Raji (cell line): Measurements from ENCODE around the gene GUCA2A.

Experiments used
- POLR2A ChIP-seq: IDR thresholded peaks from 2 replicates; pipeline ENCODE4 v1.6.1; 2011; ENCODE audit warnings: low read depth, low read length, control low read depth; ENCODE audit not compliant: insufficient read depth

The GUCA2A gene

DNA sequence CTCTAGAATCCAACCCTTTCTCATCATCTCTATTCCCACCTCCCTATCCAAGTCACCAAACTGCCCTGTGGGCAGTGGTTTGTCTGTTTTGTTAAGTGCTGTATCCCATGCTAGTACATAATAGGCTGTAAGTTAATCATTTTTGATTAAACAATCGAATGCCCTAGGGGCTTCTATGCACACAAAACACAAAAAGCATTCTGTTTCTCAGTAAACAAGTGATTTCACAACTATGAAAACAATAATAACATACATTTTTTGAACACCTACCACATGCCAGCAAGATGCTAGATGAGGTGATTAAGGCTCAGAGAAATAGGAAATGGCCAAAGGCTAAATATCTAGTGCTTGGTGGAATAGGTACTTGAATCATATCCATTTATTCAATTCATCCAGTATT, 16.4 kb downstream of the GUCA2A start:
- no peak for TF ChIP-seq POLR2A

DNA sequence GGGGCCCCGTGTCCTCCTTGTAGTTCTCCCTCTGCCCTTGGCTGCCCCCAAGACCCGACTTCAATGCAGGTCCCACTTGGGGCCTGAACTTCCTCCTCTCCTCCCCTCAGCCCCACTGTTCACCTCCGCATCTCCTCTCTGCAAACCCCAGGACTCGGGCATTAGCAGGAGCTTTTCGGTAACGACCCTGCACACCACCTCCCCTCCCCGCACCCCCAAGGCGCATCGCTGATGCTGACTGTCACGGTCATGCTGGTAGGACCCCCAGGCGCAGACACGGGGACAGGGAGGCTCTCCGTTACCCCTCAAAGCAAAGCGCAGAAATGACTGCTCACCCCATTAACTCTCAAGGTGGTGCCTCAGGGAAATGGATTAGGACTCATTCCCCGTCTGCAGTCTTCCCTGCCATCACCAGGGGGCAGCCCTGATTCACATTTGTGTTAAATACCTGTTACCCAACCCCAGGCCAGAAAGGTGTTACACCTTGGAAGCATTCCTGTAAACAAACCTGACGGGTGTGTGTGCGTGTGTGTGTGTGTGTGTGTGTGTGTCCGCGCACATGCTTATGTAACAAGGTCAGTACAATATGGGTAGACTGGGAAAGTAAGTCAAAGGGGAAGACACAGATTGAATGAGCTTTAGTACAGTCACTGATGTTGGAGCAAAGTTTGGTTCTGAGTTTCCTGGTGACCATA, 17.8 kb downstream of the GUCA2A start:
- TF ChIP-seq POLR2A, result no peak

DNA sequence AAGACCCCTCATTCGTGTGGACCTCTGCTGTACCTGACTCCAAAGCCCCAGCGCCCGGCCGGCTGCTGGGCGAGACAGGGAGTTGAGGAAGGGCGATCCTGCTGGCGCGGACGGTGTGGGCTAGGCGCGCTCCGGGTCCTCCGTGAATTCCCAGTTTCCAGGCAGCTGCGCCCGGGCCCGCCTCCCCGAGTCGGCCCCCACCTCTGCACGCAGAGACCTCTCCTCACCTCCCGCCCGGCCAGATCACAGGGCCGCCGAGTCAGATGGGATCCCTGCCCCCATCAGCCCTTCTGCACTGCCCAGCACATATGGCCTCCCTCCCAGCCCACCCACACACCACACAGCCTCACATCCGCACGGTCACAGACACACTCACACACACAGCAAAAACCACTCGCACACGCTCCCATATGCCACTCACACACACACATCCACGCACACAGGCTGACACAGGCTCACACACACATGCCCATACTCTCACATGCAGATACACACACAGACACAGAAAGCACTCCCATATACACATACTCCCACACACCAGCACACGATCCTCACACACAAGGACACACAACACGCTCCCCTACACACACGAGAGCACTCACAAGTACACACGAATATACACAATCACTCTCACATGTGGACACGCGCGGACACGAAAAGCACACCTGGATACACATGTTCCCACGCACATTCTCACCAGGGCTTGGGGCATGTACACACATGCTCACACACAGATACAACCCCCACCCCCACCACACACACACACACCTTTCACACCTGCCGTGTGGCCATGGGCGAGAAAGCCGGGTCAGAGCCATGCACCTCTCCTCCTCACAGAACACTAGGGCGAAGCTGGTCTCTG, 18.6 kb downstream of the GUCA2A start:
- TF ChIP-seq POLR2A, result no peak

DNA sequence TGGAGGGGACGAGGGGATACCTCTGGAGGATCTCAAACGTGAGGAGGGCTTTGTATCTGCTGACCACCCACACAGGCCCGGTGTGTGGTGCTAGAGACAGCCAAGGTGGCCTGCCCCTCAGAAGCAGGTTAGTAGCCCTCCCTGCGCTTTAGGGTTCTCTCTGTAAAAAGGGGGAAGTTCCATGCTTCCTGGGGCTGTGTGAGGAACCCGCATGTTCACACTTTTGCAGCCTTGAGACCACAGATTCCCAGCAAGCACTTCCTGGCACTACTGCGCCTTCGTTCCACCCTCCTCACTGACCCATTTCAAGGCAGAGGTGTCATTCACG, 19.2 kb downstream of the GUCA2A start:
- no peak for TF ChIP-seq POLR2A

DNA sequence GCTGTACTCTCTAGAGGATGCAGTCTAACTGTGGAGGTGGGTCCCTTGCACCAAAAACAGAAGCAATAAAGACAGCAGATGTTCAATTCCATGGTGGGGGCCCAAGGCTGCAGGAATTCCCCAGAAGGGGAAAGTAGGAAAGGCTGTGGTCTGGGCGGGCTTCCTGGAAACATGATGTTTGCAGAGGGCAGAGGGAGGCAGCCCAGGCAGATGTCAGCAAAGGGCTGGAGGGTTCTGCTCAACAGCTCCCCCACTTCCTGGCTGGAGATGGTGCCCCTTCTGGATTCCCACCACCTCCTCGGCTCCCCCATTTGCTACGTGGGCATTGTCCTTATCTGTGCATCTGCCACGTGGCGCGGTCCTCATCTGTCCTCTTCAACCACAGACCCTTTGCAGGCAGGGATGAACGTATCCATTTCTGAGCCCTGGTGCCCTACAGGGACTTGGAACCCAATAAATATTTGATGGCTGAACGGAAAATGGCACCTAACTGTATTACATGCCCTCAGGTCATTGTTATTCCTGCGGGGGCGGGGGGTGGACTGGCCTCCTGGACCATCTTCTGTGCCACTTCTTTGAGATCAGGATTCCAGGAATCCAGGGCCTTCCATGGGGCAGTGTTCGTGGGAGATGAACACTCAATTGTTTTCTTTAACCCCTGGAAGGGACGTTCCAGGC, 19.7 kb downstream of the GUCA2A start:
- TF ChIP-seq POLR2A, result no peak

DNA sequence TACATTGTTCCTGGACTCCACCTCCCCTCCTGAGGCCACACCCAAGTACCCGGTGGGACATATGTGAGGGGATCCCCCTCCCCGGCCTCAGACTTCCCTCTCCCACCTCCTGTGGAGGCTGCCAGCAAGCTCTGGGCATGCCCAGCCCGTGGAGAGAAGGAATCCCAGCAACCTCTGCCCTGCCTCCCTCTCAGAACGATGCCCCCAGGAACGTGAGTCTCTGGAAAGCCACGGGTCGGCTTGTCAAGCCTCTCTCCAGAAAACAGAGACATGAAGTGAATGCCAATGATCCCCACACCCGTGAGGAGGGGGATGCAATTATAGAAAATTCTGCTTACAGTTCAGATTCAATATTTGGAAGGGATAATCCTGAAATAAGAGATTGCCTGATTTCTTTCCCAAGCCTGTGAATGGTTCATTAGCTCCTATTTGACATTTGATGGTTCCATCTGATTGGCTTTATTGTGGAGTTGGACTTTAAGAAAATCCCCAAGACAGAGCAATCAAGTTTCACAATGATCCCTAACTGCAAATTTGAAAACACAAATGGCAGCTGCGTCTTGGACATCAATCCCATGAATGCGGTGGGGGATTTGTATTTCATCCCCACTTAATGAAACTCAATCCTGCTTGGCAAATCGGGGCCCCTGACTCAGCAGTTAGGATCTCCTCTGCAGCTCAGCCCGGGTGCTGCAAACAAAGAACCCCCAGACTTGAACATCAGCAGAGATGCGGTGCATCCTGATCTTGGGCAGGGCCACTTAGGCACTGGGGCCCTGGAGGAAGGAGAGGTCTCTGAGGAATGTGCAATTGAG, 20.4 kb downstream of the GUCA2A start:
- TF ChIP-seq POLR2A, result no peak

DNA sequence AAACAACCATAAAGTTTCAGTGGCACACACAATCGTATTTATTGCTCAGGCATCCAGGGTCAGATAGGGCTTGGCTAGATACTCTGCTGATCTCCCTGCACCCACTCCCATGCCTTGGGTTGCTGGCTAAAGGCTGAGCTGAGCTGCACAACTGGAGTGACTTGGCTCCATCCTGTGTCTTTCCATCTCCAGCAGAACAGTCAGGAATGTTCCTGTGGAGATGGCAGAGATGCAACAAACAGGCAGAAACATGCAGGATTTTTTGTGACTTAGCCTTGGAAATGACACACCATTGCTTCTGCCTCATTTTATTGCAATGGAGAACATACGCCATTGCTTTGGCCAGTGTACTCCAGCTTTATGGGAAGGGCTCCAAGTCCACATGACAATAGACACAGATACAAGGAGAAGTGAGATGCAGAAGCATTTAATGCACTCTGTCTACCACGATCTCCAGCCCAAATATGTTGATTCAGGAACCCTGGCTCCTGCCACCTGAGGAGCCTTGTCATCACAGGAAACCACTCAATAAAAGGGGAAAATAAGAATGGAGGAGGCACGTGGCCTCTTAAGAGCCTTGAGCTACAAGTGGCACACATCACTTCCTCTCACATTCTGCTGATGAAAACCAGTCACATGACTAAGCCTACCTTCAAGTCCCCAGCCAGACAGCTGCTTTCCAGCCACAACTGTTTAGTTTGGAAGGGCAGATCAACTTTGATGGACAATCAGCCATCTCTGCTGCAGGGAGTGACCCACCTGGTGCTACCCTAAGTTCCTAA, 21.5 kb downstream of the GUCA2A start:
- TF ChIP-seq POLR2A, result no peak

DNA sequence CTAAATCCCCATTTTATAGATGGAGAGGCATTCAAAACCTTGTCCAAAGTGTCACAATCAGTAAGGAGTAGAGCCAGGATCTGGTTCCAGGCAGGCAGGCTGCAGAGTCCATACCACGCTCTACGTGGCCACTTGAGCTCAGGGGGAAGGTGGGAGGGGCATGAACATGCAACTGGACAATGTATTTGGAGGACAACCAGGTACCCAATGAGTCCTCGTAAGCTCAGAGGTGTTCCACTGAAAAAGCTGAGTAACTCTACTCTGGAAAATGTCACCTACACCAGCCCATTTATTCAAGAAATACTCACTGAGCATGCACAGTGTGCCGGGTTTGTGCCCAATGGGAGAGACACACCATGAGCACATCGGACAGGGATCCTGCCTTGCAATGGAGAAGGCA, 22.6 kb downstream of the GUCA2A start:
- TF ChIP-seq POLR2A, result no peak

DNA sequence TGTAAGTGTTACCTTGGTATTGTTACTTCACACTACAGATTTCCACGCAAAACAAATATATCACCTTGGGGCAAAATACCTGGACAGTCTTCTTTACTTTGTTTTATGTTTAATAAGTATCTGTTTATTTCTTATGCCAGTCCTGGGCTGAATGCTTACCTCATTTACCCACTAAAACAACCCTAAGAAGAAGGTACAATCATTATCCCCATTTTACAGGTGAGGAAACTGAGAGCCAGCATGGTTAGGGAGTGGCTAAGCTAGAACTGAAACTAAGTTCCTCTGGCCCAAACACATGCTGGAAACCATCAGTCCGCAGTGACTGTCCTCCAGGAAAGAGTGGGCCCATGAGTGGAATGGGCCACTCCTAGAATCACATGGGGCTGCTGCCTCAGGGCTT, 24.4 kb downstream of the GUCA2A start:
- TF ChIP-seq POLR2A, result no peak

DNA sequence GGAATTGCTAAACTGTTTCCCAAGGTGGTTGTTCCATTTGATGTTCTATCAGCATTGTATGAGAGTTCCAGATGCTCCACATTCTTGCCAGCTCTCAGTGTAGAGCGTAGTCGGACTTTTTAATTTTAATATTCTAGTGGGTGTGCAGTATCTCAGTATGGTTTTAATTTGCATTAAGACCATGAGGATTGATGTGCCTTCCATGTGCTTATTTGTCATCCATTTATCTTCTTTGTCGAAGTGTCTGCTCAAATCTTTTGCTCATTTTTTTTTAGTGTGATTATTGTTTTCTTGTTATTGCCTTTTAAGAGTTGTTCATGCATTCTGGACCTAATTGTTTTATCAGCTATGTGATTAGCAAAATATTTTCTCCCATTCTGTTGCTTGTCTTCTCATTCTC, 25.1 kb downstream of the GUCA2A start:
- no peak for TF ChIP-seq POLR2A

DNA sequence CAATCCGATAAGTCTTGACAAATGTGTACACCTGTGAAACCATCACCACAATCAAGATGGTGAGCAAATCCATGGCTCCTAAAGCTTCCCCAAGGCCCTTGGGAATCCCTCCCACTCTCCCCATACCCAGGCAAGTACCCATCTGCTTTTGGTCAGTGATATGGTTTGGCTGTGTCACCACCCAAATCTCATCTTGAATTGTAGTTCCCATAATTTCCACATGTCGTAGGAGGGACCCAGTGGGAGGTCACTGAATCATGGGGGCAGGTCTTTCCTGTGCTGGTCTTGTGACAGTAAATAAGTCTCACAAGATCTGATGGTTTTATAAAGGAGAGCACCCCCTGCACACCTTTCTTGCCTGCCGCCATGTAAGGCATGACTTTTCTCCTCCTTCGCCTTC, 26.0 kb downstream of the GUCA2A start:
- TF ChIP-seq POLR2A, result no peak

DNA sequence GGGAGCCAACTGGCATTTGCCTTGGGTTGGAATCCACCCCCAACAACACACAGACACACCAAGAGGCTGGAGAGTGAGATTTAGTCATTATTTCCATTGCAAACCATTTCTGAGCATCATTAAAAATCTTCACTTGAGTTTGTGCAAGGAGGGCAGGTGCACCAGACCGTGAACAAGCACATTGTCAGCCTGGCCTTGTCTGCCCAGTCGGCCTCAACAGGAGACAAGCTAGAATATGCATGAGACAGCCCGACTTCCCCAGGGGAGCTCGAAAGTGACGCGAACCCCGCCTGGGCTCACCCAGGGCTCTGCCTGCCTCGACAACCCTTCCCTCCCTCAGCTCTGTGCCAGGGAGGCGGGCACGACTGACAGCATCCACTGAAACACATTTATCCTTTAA, 26.8 kb downstream of the GUCA2A start:
- TF ChIP-seq POLR2A, result no peak

DNA sequence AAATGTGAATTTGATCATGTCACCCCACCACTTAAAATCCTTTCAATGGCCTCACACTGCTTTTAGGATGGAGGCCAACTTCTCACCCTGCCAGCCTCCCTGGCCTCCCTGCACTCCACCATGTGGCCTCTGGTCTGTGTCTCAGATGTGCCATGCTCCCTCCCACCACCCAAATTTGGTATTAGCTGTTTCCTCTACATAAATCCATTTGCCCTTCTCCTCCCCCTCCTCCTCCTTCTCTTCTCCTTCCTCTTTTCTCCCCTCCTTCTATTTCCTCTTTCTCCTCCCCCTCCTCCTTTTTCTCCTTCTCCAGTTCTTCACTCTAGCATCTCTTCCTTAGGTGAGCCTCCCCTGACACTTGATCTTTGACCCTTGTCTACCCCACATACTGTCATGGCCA, 28.1 kb downstream of the GUCA2A start:
- TF ChIP-seq POLR2A, result no peak

DNA sequence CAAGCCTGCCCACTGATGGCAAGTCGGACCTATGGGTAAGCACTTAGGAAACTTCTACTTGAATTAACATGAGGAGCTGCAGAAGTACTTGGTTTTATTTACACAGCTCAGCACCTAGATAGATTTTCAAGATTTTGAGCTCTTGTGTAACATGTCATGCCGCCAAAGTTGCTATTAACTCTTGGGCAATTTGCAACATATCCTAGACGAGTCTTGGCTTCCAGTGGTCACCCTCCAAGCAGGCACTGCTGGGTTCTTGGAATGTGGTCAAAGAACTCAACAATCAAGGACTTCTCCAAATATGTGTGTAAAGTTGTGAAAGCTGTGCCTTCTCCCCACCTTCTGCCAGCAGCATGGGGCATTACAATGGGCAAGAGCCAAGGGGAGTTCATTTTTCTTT, 29.1 kb downstream of the GUCA2A start:
- no peak for TF ChIP-seq POLR2A
